PFSK-1 (cell line): ENCODE results near the gene SUPT5H.

Source experiments
- POLR2AphosphoS5 ChIP-seq: IDR thresholded peaks from 2 replicates; pipeline ENCODE4 v1.6.1; 2012; ENCODE audit warnings: low read depth, mild to moderate bottlenecking, control low read depth, low read length, moderate library complexity
- REST ChIP-seq, 2 experiments: IDR thresholded peaks; 2 replicates each; pipeline versions ENCODE4 v1.6.1 to v1.8.0; 2011 to 2012; ENCODE audit warnings: low read depth in 2 of 2, low read length in 2 of 2, control low read depth in 1 of 2, inconsistent platforms in 1 of 2, mild to moderate bottlenecking in 1 of 2, moderate library complexity in 1 of 2; ENCODE audit not compliant: insufficient read depth in 1 of 2
- TAF1 ChIP-seq: IDR thresholded peaks from 2 replicates; pipeline ENCODE4 v1.6.1; 2012; ENCODE audit warnings: low read length, control low read depth, borderline replicate concordance; ENCODE audit not compliant: insufficient read depth

- TF ChIP-seq TAF1 (no peak), POLR2AphosphoS5 (no peak), REST (IDR thresholded peaks at IDR 0.05; ENCODE audit: insufficient read depth in 1 of 2, low read depth in 2 of 2, low read length in 2 of 2) (no peak)
These were observed 20.4 kb upstream of the SUPT5H start for GRCh38 chr19:39424934-39425333.
